Measurements from ENCODE around the gene IFNA1. TPM values are rescaled to one million over a fixed set of nuclear protein-coding genes. Genes with fewer than 3 reads are reported as not detected.
A peak's percentile ranks its signal among the peaks of the same experiment; 100 is the strongest.
"Not testable (repeated sequence)": the region's sequence is repeated elsewhere in the genome, so short reads cannot be mapped to it uniquely, and the experiment has no call there.

IFNA1 gene
- total and polyA plus RNA-seq, 12 donors = not detected

DNA sequence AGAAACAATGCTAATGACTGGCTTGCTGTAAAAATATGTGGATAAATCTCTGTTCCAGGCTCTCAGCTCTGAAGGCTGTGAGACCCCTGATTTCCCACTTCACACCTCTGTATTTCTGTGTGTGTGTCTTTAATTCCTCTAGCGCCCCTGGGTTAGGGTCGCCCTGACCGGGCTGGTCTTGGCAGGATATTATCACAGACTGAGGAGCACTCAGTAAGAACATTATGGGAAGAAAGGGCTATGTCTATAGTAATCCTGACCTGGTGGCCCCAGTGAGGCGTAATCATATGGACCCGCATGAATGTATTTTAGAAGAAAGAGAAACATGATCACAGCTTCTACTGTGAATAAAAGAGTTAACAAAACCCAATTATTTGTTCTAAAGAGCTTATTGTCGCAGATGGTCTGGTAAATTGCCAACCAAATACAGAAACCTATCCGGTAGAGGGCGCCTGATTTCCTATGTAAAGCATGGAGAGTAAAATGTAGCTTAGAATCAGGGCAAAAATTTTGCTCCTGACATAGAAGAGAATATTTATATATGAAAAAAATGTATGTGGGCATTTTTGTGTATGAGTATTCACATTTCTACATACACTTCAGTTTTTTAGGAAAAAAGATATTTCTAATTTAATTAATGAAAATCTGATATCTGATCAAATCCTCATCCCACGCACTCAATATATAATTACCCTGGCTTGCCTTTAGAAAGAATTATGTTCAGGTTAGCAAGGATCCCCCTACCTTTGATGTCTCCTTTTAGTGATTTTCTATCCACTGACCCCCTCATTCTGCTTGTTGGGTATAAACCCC lies 5.8 kb upstream of the IFNA1 start:
- DNase-seq = peak; percentile 22 to 72 (median 37)
- H3K36me3 ChIP-seq (replicated peaks in 1 of 2) = no peaks in the 10 kb centered on the region
- H3K9me3 ChIP-seq (replicated peaks in 1 of 3) = no peaks in the 10 kb centered on the region
- WGBS, 4 donors = 40 to 49% (median 43%) methylated on average over 9 of the region's 9 CpGs
- intact Hi-C loops (cut with DNase I) = no loop called here
- H3K4me1 ChIP-seq (replicated peaks in 1 of 2) = no peaks in the 10 kb centered on the region
- no peak overlapping the region for H3K27ac ChIP-seq
- H3K4me3 ChIP-seq = no peak overlapping the region
- TF ChIP-seq CTCF (IDR thresholded peaks at IDR 0.05) (peak in 5 of 6 experiments; percentile 11 to 63 (median 33)), POLR2A (IDR thresholded peaks at IDR 0.05) (no peak)
- no peaks in the 10 kb centered on the region for H3K27me3 ChIP-seq

DNA sequence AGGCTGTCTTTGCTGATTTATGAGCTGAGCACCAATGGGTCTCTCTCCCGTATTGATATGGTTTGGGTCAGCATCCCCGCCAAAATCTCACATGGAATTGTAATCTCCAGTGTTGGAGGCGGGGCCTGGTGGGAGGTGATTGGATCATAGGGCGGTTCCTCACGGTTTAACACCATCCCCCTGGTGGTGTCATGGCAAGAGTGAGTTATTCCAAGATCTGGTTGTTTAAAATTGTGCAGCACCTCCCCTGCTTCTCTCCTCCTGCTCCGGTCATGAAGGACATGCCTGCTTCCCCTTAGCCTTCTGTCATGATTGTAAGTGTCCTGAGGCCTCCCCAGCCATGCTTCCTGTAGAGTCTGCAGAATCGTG lies 5.2 kb upstream of the IFNA1 start:
- H3K9me3 ChIP-seq (replicated peaks in 1 of 3); H3K27me3 ChIP-seq; H3K4me3 ChIP-seq; H3K4me1 ChIP-seq (replicated peaks in 1 of 2); DNase-seq; H3K27ac ChIP-seq; H3K36me3 ChIP-seq (replicated peaks in 1 of 2); intact Hi-C loops (cut with DNase I): not testable (repeated sequence)
- WGBS, 4 donors = 47 to 77% (median 73%) methylated on average over 7 of the region's 7 CpGs

DNA sequence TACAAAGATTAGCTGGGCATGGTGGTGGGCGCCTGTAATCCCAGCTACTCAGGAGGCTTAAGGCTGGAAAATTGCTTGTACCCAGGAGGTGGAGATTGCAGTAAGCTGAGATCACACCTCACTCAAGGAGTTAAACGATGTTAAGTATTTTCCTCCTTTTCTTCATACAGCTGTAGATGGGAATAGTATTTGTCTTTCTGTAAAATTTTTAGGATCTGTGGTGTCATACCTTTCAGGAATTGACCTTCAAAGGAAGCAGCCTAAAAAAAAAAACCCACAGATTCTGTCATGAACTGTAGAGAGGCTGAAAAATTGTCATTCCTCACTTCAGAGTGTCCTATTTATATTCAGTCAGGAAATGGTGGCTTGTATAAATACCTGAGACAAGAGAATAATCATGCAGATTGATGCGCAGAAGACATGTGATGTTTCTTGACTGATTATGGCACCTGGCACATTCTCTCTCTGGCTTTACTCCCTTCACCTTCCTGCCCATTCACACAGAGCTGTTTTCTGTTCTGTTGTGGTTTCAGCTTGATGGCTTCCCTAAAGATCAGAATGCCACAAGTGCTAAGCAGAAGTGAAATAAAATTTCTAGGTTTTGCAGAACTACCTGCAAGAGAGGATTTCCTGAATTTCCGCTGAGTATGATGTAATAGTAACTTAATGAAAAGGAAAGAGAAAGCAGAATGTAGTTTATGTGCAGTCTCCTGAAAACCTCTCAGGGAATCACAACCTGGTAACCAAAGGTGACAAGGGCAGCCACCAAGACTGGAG lies 3.8 kb downstream of the IFNA1 start:
- Histone ChIP-seq H3K27ac (no peak overlapping the region), H3K36me3 (replicated peaks in 1 of 2) (no peaks in the 10 kb centered on the region), H3K9me3 (replicated peaks in 1 of 3) (no peaks in the 10 kb centered on the region), H3K4me3 (no peak overlapping the region), H3K27me3 (no peaks in the 10 kb centered on the region), H3K4me1 (replicated peaks in 1 of 2) (no peaks in the 10 kb centered on the region)
- DNase-seq = no peak
- no peak for TF ChIP-seq POLR2A (IDR thresholded peaks at IDR 0.05)
- TF ChIP-seq CTCF (IDR thresholded peaks at IDR 0.05) = no peak
- intact Hi-C loops (cut with DNase I) = no loop called here
- WGBS, 4 donors = 72 to 85% (median 75%) methylated on average over 4 of the region's 4 CpGs

- H3K27ac ChIP-seq; H3K9me3 ChIP-seq (replicated peaks in 1 of 3); H3K4me1 ChIP-seq (replicated peaks in 1 of 2); H3K4me3 ChIP-seq; H3K27me3 ChIP-seq; DNase-seq; H3K36me3 ChIP-seq (replicated peaks in 1 of 2); intact Hi-C loops (cut with DNase I): not testable (repeated sequence)
- 59 to 89% (median 72%) methylated on average over 5 of the region's 5 CpGs for WGBS, 4 donors
These were observed 9.1 kb downstream of the IFNA1 start for GRCh38 chr9:21449312-21449711.

- WGBS, 4 donors = 62 to 76% (median 68%) methylated on average over 4 of the region's 4 CpGs
These were observed 10.6 kb downstream of the IFNA1 start for GRCh38 chr9:21450733-21451394.

More at GRCh38 chr9:21450733-21451394, 10.6 kb downstream of the IFNA1 start:
- intact Hi-C loops (cut with DNase I) = no loop called here
- DNase-seq = no peak
- no peak overlapping the region for H3K27ac ChIP-seq
- no peaks in the 10 kb centered on the region for H3K9me3 ChIP-seq (replicated peaks in 1 of 3)
- H3K27me3 ChIP-seq = no peaks in the 10 kb centered on the region
- no peaks in the 10 kb centered on the region for H3K36me3 ChIP-seq (replicated peaks in 1 of 2)
- TF ChIP-seq CTCF (IDR thresholded peaks at IDR 0.05) = no peak
- TF ChIP-seq POLR2A (IDR thresholded peaks at IDR 0.05) = no peak
- no peak overlapping the region for H3K4me3 ChIP-seq
- H3K4me1 ChIP-seq (replicated peaks in 1 of 2) = no peaks in the 10 kb centered on the region

Measured in adrenal gland (tissue), 12 donors.